ENCODE measurements around the gene MRC2.
"Not testable (repeated sequence)": the region's sequence is repeated elsewhere in the genome, so short reads cannot be mapped to it uniquely, and the experiment has no call there.

Gene MRC2

DNA sequence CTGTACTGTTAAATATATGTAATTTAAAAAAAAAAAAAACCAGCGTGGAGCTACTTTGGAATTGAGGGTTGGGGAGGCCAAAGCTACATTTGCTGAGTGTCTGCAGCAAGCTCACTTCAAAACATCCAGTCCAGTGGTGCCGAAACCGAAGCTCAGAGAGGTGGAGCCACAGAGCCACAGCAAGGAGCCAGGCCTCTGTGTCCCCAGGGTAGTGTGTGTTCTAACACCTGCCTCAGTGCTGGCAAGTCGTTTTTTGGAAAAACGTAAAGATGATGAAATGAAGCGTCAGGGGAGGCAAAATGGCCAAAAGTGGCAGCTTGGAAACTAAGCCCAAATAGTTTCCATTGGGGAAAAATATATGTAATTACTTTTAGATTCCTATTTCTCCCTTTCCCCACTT is 36.1 kb upstream of the MRC2 start:
- in situ Hi-C loops (cut with MboI; ENCODE audit: low sequenced_read_pairs, unreplicated experiment), result no loop called here
- TF ChIP-seq, protein P1, sequence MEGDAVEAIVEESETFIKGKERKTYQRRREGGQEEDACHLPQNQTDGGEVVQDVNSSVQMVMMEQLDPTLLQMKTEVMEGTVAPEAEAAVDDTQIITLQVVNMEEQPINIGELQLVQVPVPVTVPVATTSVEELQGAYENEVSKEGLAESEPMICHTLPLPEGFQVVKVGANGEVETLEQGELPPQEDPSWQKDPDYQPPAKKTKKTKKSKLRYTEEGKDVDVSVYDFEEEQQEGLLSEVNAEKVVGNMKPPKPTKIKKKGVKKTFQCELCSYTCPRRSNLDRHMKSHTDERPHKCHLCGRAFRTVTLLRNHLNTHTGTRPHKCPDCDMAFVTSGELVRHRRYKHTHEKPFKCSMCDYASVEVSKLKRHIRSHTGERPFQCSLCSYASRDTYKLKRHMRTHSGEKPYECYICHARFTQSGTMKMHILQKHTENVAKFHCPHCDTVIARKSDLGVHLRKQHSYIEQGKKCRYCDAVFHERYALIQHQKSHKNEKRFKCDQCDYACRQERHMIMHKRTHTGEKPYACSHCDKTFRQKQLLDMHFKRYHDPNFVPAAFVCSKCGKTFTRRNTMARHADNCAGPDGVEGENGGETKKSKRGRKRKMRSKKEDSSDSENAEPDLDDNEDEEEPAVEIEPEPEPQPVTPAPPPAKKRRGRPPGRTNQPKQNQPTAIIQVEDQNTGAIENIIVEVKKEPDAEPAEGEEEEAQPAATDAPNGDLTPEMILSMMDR (IDR thresholded peaks at IDR 0.05; ENCODE audit: borderline replicate concordance, control extremely low read depth, extremely low read depth, insufficient read depth, missing control alignments), result no peak
- DNase-seq (ENCODE audit: low spot score), result no peak

DNA sequence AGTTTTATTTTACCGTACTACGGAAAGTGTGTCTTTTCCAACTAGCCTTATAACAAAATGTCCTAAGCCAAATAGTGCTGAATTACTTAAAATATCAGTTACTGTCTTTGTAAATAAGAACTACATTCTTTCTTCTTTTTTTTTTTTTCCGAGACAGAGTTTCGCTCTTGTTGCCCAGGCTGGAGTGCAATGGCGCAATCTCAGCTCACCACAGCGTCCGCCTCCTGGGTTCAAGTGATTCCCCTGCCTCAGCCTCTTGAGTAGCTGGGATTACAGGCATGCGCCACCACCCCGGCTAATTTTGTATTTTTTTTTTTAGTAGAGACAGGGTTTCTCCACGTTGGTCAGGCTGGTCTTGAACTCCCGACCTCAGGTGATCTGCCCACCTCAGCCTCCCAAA is 35.6 kb upstream of the MRC2 start:
- in situ Hi-C loops (cut with MboI; ENCODE audit: low sequenced_read_pairs, unreplicated experiment); DNase-seq (ENCODE audit: low spot score): not testable (repeated sequence)

DNA sequence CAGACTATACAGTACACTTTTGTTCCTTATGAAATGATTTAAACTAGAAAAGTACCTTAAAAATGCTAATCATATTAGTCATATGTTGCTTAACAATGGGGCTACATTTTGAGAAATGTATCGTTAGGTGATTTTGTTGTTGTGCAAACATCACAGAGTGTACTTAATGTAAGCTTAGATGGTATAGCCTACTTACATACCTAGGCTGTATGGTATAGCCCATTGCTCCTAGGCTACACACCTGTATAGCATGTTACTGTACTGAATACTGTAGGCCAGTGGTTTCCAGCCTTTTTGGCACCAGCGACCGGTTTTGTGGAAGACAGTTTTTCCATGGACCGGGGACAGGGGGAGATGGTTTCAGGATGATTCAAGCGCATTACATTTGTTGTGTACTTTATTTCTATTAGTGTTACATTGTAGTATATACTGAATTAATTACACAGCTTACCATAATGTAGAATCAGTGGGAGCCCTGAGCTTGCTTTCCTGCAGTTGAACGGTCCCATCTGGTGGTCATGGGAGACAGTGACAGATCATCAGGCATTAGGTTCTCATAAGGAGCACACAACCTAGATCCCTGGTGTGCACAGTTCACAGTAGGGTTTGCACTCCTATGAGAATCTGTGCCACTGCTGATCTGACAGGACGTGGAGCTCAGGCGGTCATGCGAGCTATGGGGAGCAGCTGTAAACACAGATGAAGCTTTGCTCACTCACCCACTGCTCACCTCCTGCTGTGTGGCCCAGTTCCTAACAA is 35.0 kb upstream of the MRC2 start:
- DNase-seq (ENCODE audit: low spot score), result no peak
- TF ChIP-seq, protein P1 (IDR thresholded peaks at IDR 0.05; ENCODE audit: borderline replicate concordance, control extremely low read depth, extremely low read depth, insufficient read depth, missing control alignments), result no peak
- in situ Hi-C loops (cut with MboI; ENCODE audit: low sequenced_read_pairs, unreplicated experiment), result no loop called here

DNA sequence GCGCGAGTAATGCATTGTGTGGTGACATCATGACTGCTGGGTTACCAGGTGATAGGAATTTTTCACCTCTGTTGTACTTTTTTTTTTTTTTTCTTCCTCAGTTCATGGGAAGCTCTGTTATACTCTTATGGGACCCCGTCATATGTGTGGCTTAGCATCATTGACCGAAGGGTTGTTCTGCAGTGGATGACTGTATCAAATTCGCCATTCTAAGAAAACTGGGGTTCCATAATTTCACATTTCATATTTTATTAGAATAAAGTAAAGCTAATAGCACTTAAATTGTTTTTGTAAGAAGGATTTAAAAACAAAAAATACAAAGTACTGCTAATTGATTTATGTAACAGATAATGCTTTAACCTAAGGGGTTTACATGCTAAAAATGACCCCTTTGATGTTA is 32.0 kb upstream of the MRC2 start:
- no peak for DNase-seq (ENCODE audit: low spot score)
- TF ChIP-seq, protein P1 (IDR thresholded peaks at IDR 0.05; ENCODE audit: borderline replicate concordance, control extremely low read depth, extremely low read depth, insufficient read depth, missing control alignments), result no peak
- in situ Hi-C loops (cut with MboI; ENCODE audit: low sequenced_read_pairs, unreplicated experiment), result no loop called here

DNA sequence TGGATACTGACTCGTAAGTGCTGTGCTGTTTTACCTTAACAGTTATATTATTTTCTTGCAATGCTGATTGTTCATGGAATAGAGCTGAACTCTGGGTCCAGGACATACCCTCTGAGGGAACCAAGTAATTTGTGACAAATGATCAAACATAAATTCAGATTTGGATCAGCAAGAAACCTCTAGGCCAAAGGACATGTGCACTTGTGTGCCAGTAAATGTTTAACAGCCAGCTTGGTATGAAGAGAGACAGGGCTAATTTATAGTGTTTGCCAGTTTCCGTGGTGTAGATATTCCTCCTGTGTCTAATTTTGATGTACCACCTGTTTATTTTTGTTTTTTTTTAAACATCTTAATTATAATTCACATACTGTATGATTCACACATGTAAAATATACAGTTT is 30.8 kb upstream of the MRC2 start:
- in situ Hi-C loops (cut with MboI; ENCODE audit: low sequenced_read_pairs, unreplicated experiment), result no loop called here
- no peak for DNase-seq (ENCODE audit: low spot score)
- TF ChIP-seq, protein P1 (IDR thresholded peaks at IDR 0.05; ENCODE audit: borderline replicate concordance, control extremely low read depth, extremely low read depth, insufficient read depth, missing control alignments), result no peak

DNA sequence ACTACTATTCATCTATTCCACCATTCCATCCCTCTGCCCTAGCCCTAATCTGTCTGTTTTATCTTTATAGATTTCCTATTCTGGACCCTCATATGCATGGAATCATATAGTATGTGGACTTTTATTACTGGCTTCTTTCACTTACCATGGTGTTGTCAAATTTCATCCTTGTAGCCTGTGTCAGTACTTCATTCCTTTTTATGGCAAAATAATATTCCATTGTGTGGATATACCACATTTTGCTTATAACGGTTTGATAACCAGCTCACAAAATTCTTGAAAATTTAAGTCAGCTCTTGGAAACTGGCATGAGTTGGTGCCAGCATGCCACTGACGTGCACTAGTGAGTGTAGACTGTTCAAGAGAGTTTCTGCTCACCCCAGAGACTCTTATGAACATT is 30.3 kb upstream of the MRC2 start:
- in situ Hi-C loops (cut with MboI; ENCODE audit: low sequenced_read_pairs, unreplicated experiment), result no loop called here
- no peak for DNase-seq (ENCODE audit: low spot score)
- TF ChIP-seq, protein P1 (IDR thresholded peaks at IDR 0.05; ENCODE audit: borderline replicate concordance, control extremely low read depth, extremely low read depth, insufficient read depth, missing control alignments), result no peak

DNA sequence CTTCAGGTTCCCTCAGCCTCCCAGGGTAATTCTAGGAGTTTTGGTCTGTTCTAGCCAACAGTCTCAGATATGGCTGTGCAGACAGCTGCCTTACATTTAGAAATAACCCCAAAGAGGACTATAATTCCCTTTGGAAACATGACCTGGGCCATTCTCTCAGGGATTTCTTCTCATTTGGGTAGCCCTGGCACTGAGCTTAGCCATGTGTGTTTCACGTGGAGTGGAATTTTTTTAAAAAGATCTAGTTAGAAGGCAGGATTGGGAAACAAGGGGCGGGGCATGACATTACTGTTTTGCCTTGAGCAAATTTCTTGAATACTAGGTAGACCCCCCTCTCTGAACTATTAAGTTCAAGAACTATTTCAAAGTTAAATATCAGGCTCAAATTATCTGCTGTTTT is 29.6 kb upstream of the MRC2 start:
- in situ Hi-C loops (cut with MboI; ENCODE audit: low sequenced_read_pairs, unreplicated experiment), result no loop called here
- no peak for DNase-seq (ENCODE audit: low spot score)
- TF ChIP-seq, protein P1 (IDR thresholded peaks at IDR 0.05; ENCODE audit: borderline replicate concordance, control extremely low read depth, extremely low read depth, insufficient read depth, missing control alignments), result no peak

Data from GM13976 (cell line).